Stimulated activated CD4-positive, alpha-beta T cell treated with anti-CD3 and anti-CD28 coated beads, Interleukin-15, amount 100 ng/mL, for 48 hours (primary cell): ENCODE measurements around the gene NQO2.
A peak's percentile ranks its signal among the peaks of the same experiment; 100 is the strongest.
"Not testable (repeated sequence)": the region's sequence is repeated elsewhere in the genome, so short reads cannot be mapped to it uniquely, and the experiment has no call there.

Source experiments
- DNase-seq, 2 donors: peaks; one replicate each; pipeline ENCODE4 v3.0.0-alpha.2; 2020; ENCODE audit warnings: low read depth in 2 of 2

NQO2 gene

DNA sequence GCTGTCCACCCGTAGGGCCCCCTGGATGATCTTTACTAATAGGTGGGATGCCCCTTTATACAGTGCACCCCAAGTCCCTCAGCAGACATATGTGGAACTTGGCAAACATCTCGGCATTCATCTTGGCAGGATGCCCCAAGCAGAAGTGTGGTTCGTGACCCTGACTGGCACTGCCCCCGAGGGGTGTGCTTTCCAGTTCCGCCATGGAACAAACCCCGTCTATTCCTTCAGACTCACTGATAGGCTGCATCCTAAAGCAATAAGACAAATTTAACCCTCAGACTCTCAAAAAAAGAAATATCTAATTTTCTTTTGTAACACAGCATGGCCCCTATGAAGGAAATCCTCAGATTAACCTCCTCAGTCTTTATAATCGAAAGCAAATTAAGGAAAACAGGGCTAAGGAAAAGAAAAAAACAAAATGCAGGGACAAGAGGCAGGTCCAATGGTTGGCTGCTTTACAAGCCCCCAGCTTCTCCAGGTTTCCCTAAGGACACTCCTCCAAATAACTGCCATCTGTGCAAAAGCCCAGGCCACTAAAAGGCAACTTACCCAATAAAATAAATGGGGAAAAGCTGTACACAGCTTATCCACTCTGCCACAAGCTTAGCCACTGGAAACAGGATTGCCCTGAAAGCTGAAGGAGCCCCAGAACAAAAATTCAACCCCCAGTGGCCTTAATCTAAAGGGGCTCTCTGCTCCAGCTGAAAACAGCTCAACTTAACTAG is 38.1 kb downstream of the NQO2 start:
- no peak for DNase-seq

- DNase-seq, result no peak
These were observed 39.7 kb downstream of the NQO2 start for GRCh38 chr6:3039384-3039783.

GRCh38 chr6:3041147-3041546 is 41.5 kb downstream of the NQO2 start:
- DNase-seq, result no peak

DNA sequence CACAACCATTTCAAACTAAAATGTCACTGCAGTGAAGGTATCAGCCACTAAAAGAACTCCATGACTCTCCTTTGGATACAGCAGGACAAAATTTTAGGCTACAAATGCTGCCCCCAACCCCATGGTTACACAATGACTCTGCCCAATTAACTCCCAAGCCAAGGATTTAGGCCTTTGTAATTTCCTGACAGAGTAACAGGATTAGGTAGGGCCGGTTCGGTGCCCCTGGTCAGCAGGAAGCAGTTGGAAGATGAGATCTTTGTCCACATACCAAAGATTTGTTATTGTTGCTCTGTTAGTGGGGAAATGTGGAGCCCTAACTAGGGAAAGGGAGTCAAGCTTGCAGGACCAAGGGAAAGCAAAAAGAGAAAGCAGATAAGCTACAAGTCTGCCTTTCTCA is 41.9 kb downstream of the NQO2 start:
- DNase-seq, result no peak

GRCh38 chr6:3045369-3045768 is 45.7 kb downstream of the NQO2 start:
- DNase-seq, result no peak

DNA sequence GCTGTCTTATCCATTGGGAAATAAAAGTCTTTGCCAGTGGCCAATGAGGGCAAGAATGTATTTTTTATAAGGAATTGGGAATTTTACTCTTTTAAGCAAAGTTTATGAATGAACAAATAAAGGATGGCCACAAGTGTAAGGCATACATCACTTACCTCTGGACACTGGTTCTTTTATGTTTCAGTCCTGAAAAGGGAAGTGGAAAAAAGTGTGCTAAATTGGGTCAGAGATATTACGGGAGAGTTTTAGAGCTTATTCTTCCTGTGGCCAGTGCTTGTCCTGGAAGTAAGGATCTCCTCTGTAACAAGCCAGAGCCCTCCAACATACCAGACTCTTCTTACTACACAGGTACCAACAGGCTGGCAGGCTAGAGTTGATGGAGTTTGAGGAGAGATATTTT is 46.1 kb downstream of the NQO2 start:
- DNase-seq, result no peak

DNA sequence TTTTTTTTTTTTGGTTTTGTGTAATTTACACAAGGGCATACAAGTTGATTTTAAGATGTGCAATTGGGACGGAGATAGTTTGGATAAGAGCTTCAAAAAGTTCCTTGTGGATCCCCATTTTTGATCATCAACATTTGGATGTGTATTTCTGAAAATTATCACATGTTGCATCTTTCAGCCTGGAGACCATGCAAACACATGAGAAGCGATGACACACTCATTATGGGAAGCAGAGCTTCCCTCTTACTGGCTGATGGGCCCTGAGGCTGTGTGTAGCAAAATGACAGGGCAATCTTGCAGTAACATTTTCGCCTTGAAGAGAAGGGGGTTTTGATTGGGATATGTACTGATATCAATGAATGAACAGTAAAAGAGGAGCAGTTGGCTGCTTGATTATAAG is 46.6 kb downstream of the NQO2 start:
- no peak for DNase-seq

- DNase-seq, result not testable (repeated sequence)
These were observed 48.3 kb downstream of the NQO2 start for GRCh38 chr6:3048009-3048408.

- no peak for DNase-seq
These were observed 53.0 kb downstream of the NQO2 start for GRCh38 chr6:3052481-3053230.

- no peak for DNase-seq
These were observed 53.5 kb downstream of the NQO2 start for GRCh38 chr6:3053231-3053508.

GRCh38 chr6:3054229-3055157 is 54.8 kb downstream of the NQO2 start:
- DNase-seq, result not testable (repeated sequence)

DNA sequence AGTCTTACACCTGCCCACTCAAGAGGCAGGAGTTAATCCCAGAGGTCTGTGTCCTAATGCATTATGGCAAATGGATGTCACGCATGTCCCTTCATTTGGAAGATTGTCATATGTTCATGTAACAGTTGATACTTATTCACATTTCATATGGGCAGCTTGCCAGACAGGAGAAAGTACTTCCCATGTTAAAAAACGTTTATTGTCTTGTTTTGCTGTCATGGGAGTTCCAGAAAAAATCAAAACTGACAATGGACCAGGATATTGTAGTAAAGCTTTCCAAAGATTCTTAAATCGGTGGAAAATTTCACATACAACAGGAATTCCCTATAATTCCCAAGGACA is 55.4 kb downstream of the NQO2 start:
- DNase-seq, result not testable (repeated sequence)

GRCh38 chr6:3057063-3057770 is 57.5 kb downstream of the NQO2 start:
- DNase-seq, result no peak

DNA sequence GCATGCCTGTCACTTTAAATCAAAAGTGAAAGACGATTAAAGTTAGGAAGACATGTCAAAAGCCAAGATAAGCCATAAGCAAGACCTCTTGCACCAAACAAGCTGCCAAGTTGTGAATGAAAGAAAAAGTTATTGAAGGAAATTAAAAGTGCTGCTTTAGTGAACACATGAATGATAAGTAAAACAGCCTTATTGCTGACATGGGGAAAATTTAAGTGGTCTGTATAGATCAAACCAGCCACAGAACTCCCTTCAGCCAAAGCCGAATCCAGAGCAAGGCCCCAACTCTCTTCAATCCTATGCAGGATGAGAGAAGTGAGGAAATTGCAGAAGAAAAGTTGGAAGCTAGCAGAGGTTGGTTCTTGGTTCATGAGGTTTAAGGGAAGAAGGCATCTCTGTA is 59.3 kb downstream of the NQO2 start:
- no peak for DNase-seq

- not testable (repeated sequence) for DNase-seq
These were observed 60.4 kb downstream of the NQO2 start for GRCh38 chr6:3060092-3060491.

DNA sequence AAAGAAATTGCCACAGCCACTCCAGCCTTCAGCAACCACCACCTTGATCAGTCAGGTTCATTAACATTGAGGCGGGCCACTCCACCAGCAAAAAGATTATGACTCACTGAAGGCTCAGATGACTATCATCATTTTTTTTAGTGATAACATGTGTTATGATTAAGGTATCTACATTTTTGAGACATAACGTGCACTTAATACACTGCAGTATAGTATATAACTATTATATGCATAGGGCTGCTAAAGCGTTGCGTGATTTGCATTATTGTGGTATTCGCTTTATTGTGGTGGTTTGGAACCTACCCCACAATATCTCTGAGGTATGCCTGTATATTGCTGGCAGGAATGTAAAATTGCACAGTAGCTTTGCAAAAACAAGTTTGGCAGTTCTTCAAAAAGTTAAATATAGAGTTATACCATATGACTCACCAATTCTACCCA is 61.8 kb downstream of the NQO2 start:
- DNase-seq, result peak in 1 of 2 donors; percentile 24

- DNase-seq, result not testable (repeated sequence)
These were observed 63.6 kb downstream of the NQO2 start for GRCh38 chr6:3063340-3063732.

DNA sequence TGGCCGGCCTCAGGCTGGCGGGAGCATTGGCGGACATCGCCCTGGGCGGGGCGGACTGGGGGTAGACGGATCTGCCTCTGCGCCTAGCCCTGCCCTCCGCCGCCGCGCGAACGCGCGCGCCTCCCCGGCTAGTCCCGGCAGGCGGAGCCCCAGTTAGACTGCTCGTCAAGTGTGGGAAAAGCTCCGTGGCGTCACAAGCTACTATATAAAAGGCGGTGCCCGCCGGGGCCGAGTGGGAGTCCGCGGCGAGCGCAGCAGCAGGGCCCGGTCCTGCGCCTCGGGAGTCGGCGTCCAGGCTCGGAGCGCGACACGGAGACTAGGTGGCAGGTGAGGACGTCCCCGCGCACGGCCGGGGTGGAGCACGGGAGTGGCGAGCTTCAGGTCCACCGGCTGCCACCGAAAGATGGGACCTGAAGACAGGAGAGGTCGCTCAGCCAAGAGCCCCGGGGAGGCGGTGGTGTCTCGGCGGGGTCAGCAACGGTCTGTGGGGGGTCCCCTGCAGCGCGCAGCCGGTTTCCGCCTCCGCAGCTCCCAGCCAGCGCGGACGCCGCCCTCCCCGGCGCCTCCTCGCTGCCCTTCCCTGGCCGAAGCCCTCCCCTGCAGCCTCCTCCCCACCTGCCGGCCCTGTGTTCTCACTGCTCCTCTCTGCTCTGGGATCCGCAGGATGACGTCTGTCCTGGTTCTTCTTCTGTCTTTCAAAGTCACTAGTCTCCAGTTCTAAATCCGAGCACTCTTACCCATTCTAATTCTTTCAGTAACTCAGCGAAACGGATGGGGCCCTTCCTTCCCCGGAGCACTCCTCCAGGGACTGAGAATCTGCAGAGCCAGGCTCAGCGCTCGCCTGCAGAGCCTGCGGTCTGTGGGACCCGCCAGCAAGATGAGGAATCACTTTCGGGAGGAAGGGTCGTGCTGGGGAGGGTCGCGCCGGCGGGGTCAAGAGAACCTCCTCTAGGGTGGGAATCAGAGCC is 64.3 kb downstream of the NQO2 start:
- peak; percentile 84 to 87 for DNase-seq

- DNase-seq, result peak; percentile 91
These were observed 68.9 kb downstream of the NQO2 start, which contains the start of gene RIPK1 for GRCh38 chr6:3068329-3069214. RIPK1 (plus strand) TSS chr6:3068494; CDS start chr6:3076824, 8,330 bp downstream.
